NT2/D1 (cell line): ENCODE measurements around the gene EXD3.
A peak's percentile ranks its signal among the peaks of the same experiment; 100 is the strongest.

ENCODE experiments used
- DNase-seq: peaks from one replicate; pipeline ENCODE4 v3.0.0-alpha.2; 2011; ENCODE audit warnings: low read depth, low spot score
- H3K27me3 ChIP-seq: 2 replicates; pipeline ENCODE4 v1.6.0; 2011; ENCODE audit warnings: mild to moderate bottlenecking; ENCODE audit not compliant: insufficient read length, insufficient read depth
- H3K36me3 ChIP-seq: 2 replicates; pipeline ENCODE4 v1.6.1; 2011; ENCODE audit warnings: mild to moderate bottlenecking, low read length, mixed read lengths; ENCODE audit not compliant: insufficient read depth, insufficient read length
- H3K4me1 ChIP-seq: 2 replicates; pipeline ENCODE4 v1.5.1; 2011; ENCODE audit not compliant: insufficient read depth, insufficient read length
- H3K4me3 ChIP-seq: 2 replicates; pipeline ENCODE4 v1.5.1; 2011; ENCODE audit warnings: low read depth; ENCODE audit not compliant: insufficient read length
- H3K9ac ChIP-seq: 2 replicates; pipeline ENCODE4 v1.6.0; 2011; ENCODE audit warnings: low read depth; ENCODE audit not compliant: insufficient read length
- H3K9me3 ChIP-seq: 2 replicates; pipeline ENCODE4 v1.5.1; 2011; ENCODE audit warnings: mild to moderate bottlenecking, low read length; ENCODE audit not compliant: insufficient read depth
- SUZ12 ChIP-seq: IDR thresholded peaks from 2 replicates; pipeline ENCODE4 v1.6.1; 2011; ENCODE audit not compliant: insufficient read length, insufficient read depth; ENCODE audit errors: extremely low read depth
- YY1 ChIP-seq: IDR thresholded peaks from 2 replicates; pipeline ENCODE4 v1.6.1; 2011; ENCODE audit not compliant: insufficient read length, insufficient read depth
- ZNF274 ChIP-seq: IDR thresholded peaks from 2 replicates; pipeline ENCODE4 v1.6.1; 2011; ENCODE audit warnings: mild to moderate bottlenecking, low read depth, low read length

The EXD3 gene

GRCh38 chr9:137431416-137431931 lies 8.5 kb upstream of the EXD3 start:
- no peaks in the 10 kb centered on the region for H3K27me3 ChIP-seq
- H3K9ac ChIP-seq, result no peak overlapping the region
- H3K36me3 ChIP-seq, result no peaks in the 10 kb centered on the region
- TF ChIP-seq SUZ12 (no peak), ZNF274 (no peak), YY1 (no peak)
- H3K4me1 ChIP-seq, result peaks cover 8% of the 10 kb centered on the region
- H3K4me3 ChIP-seq, result no peak overlapping the region
- DNase-seq, result no peak
- no peaks in the 10 kb centered on the region for H3K9me3 ChIP-seq

- TF ChIP-seq YY1 (no peak), SUZ12 (no peak), ZNF274 (no peak)
- no peaks in the 10 kb centered on the region for H3K9me3 ChIP-seq
- H3K9ac ChIP-seq, result no peak overlapping the region
- DNase-seq, result no peak
- H3K27me3 ChIP-seq, result no peaks in the 10 kb centered on the region
- no peak overlapping the region for H3K4me3 ChIP-seq
- no peaks in the 10 kb centered on the region for H3K36me3 ChIP-seq
- H3K4me1 ChIP-seq, result peaks cover 10% of the 10 kb centered on the region
Observed at GRCh38 chr9:137430723-137431415, 7.9 kb upstream of the EXD3 start.

GRCh38 chr9:137429974-137430722 lies 7.2 kb upstream of the EXD3 start:
- H3K27me3 ChIP-seq, result no peaks in the 10 kb centered on the region
- no peak overlapping the region for H3K4me3 ChIP-seq
- TF ChIP-seq YY1 (no peak), ZNF274 (no peak), SUZ12 (no peak)
- peaks cover 9% of the 10 kb centered on the region for H3K4me1 ChIP-seq
- DNase-seq, result no peak
- no peaks in the 10 kb centered on the region for H3K9me3 ChIP-seq
- no peak overlapping the region for H3K9ac ChIP-seq
- no peaks in the 10 kb centered on the region for H3K36me3 ChIP-seq

- peaks cover 5% of the 10 kb centered on the region for H3K27me3 ChIP-seq
- DNase-seq, result no peak
- no peak overlapping the region for H3K4me3 ChIP-seq
- no peaks in the 10 kb centered on the region for H3K9me3 ChIP-seq
- H3K4me1 ChIP-seq, result peaks cover 9% of the 10 kb centered on the region
- peak overlapping the region; percentile 50 for H3K9ac ChIP-seq
- no peak for TF ChIP-seq YY1
- TF ChIP-seq ZNF274, result no peak
- TF ChIP-seq SUZ12, result no peak
- no peaks in the 10 kb centered on the region for H3K36me3 ChIP-seq
Observed at GRCh38 chr9:137429546-137429890, 6.6 kb upstream of the EXD3 start.

- Histone ChIP-seq H3K27me3 (peaks cover 10% of the 10 kb centered on the region), H3K9ac (peak overlapping the region; percentile 50), H3K9me3 (no peaks in the 10 kb centered on the region), H3K4me1 (peaks cover 12% of the 10 kb centered on the region), H3K4me3 (no peak overlapping the region), H3K36me3 (no peaks in the 10 kb centered on the region)
- no peak for TF ChIP-seq SUZ12
- TF ChIP-seq ZNF274, result no peak
- TF ChIP-seq YY1, result no peak
- DNase-seq, result no peak
Observed at GRCh38 chr9:137428841-137429545, 6.0 kb upstream of the EXD3 start.

GRCh38 chr9:137428311-137428630 lies 5.3 kb upstream of the EXD3 start:
- Histone ChIP-seq H3K4me1 (peaks cover 13% of the 10 kb centered on the region), H3K9me3 (no peaks in the 10 kb centered on the region), H3K9ac (no peak overlapping the region), H3K4me3 (no peak overlapping the region), H3K27me3 (peaks cover 17% of the 10 kb centered on the region), H3K36me3 (no peaks in the 10 kb centered on the region)
- DNase-seq, result no peak
- TF ChIP-seq YY1 (no peak), ZNF274 (no peak), SUZ12 (no peak)
